Ectodermal cell (in vitro differentiated cells): ENCODE results near the gene WIF1.

Experiments used
- H3K27ac ChIP-seq: 2 replicates; pipeline ENCODE4 v1.7.0; 2013; ENCODE audit warnings: mild to moderate bottlenecking, low read depth, low read length; ENCODE audit not compliant: insufficient read depth, poor library complexity, severe bottlenecking
- H3K27me3 ChIP-seq: 2 replicates; pipeline ENCODE4 v1.7.0; 2013; ENCODE audit warnings: mild to moderate bottlenecking, low read length; ENCODE audit not compliant: insufficient read depth, control insufficient read depth, poor library complexity, severe bottlenecking
- H3K36me3 ChIP-seq: one replicate; pipeline ENCODE4 v1.7.0; 2013; ENCODE audit warnings: low read length; ENCODE audit not compliant: control insufficient read depth, insufficient read depth
- H3K4me1 ChIP-seq: one replicate; pipeline ENCODE4 v1.7.0; 2013; ENCODE audit warnings: low read length; ENCODE audit not compliant: control insufficient read depth, insufficient read depth
- H3K4me3 ChIP-seq: 2 replicates; pipeline ENCODE4 v1.7.0; 2013; ENCODE audit warnings: low read depth, low read length, control low read depth; ENCODE audit not compliant: insufficient read depth
- H3K9me3 ChIP-seq: 2 replicates; pipeline ENCODE4 v1.7.0; 2013; ENCODE audit warnings: mild to moderate bottlenecking, low read length, moderate library complexity; ENCODE audit not compliant: control insufficient read depth
- WGBS, 2 experiments: methylation state at CpG; one replicate each; pipeline ENCODE4 v1.1.7; 2013; ENCODE audit warnings: missing lambda C conversion rate in 2 of 2; 5-methylcytosine and 5-hydroxymethylcytosine counted together

The WIF1 gene

DNA sequence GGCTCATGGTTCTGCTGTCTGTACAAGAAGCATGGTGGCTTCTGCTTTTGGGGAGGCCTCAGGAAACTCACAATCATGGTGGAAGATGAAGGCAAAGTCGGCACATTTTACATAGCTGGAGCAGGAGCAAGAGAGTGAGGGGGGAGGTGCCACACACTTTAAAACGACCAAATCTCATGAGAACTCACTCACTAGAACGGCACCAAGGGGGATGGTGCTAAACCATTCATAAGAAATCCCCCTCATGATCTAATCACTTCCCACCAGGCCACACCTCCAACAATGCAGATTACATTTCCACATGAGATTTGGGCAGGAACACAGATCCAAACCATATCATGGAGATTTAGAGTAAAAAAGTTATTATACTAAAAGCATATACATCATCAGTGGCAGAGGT, 34.7 kb upstream of the WIF1 start:
- Histone ChIP-seq H3K36me3 (no peaks in the 10 kb centered on the region), H3K9me3 (no peaks in the 10 kb centered on the region), H3K27me3 (peaks cover 2% of the 10 kb centered on the region), H3K27ac (no peak overlapping the region), H3K4me3 (no peak overlapping the region), H3K4me1 (no peaks in the 10 kb centered on the region)
- WGBS, 2 experiments = 75 to 78% methylated on average over 3 of the region's 3 CpGs

GRCh38 chr12:65152596-65152995, 31.5 kb upstream of the WIF1 start:
- Histone ChIP-seq H3K9me3 (no peaks in the 10 kb centered on the region), H3K27ac (no peak overlapping the region), H3K27me3 (no peaks in the 10 kb centered on the region), H3K4me3 (no peak overlapping the region), H3K4me1 (no peaks in the 10 kb centered on the region), H3K36me3 (no peaks in the 10 kb centered on the region)
- 86 to 100% methylated on average over 1 of the region's 1 CpG for WGBS, 2 experiments

- no peaks in the 10 kb centered on the region for H3K36me3 ChIP-seq
- H3K4me1 ChIP-seq = no peaks in the 10 kb centered on the region
- H3K27me3 ChIP-seq = no peaks in the 10 kb centered on the region
- no peak overlapping the region for H3K4me3 ChIP-seq
- no peaks in the 10 kb centered on the region for H3K9me3 ChIP-seq
- no peak overlapping the region for H3K27ac ChIP-seq
These were observed 30.9 kb upstream of the WIF1 start for GRCh38 chr12:65152012-65152411.

DNA sequence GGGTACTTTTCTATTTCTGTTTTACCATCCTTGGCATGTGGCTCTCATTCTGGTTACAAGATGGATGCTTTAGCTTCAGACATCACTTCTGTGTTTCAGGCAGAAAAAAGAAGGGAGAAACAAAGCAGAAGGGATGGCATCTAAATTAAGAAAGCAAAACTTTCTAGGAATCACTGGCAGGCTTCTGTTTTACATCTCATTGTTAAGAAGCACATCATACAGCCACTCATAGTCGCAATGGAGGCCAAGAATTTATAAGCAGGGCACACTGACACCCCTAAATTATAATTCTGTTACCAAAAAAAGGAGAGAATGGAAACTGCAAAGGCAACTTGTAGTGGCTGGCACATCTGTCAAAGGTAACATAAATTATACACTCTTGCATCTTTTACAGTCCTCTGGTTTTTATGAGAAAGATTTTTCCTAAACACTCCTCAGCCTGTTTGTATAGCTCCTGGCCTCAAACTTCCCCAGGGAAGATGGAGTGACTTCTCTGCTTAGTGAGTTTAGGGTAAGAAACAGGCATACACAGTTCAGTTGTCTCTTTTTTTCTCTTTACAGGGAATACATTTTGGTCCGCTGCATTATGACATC, 26.3 kb upstream of the WIF1 start:
- Histone ChIP-seq H3K27me3 (no peaks in the 10 kb centered on the region), H3K36me3 (no peaks in the 10 kb centered on the region), H3K9me3 (no peaks in the 10 kb centered on the region), H3K27ac (no peak overlapping the region), H3K4me3 (no peak overlapping the region), H3K4me1 (no peaks in the 10 kb centered on the region)
- WGBS, 2 experiments = 93 to 98% methylated on average over 2 of the region's 2 CpGs

GRCh38 chr12:65140738-65141137, 19.6 kb upstream of the WIF1 start:
- no peak overlapping the region for H3K27ac ChIP-seq
- H3K4me3 ChIP-seq = no peak overlapping the region
- H3K36me3 ChIP-seq = no peaks in the 10 kb centered on the region
- WGBS, 2 experiments = no CpG with 5 or more reads among the region's 1 CpG
- no peaks in the 10 kb centered on the region for H3K9me3 ChIP-seq
- peaks cover 7% of the 10 kb centered on the region for H3K27me3 ChIP-seq
- H3K4me1 ChIP-seq = no peaks in the 10 kb centered on the region

GRCh38 chr12:65139389-65139788, 18.3 kb upstream of the WIF1 start:
- Histone ChIP-seq H3K27ac (no peak overlapping the region), H3K9me3 (no peaks in the 10 kb centered on the region), H3K27me3 (peaks cover 7% of the 10 kb centered on the region), H3K4me3 (no peak overlapping the region), H3K4me1 (no peaks in the 10 kb centered on the region), H3K36me3 (no peaks in the 10 kb centered on the region)
- 89 to 96% methylated on average over 1 of the region's 1 CpG for WGBS, 2 experiments

- no peaks in the 10 kb centered on the region for H3K9me3 ChIP-seq
- H3K27me3 ChIP-seq = no peaks in the 10 kb centered on the region
- H3K36me3 ChIP-seq = no peaks in the 10 kb centered on the region
- no peak overlapping the region for H3K4me3 ChIP-seq
- H3K4me1 ChIP-seq = no peaks in the 10 kb centered on the region
- no peak overlapping the region for H3K27ac ChIP-seq
These were observed 12.8 kb upstream of the WIF1 start for GRCh38 chr12:65133879-65134278.

DNA sequence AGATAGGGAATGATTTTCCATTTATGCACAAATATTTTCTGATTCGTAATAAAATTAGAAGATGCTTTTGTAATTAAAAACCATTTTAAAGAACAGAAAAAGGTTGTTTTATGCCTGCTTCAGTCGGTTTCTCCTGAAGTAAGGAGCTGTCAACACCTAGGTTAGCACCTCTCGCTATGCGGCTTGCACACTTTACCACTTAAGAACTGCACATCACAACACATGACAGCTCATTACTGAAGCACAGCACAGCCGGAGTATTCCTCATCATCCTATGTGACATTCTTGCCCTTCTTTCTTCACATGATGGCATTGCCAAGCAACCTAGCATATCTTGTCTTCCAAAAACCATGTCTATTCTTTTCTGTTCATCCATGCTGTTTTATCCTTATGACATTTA, 5.4 kb upstream of the WIF1 start:
- peaks cover 33% of the 10 kb centered on the region for H3K27me3 ChIP-seq
- H3K4me1 ChIP-seq = no peaks in the 10 kb centered on the region
- 88 to 89% methylated on average over 4 to 5 of the region's 5 CpGs for WGBS, 2 experiments
- H3K9me3 ChIP-seq = no peaks in the 10 kb centered on the region
- H3K4me3 ChIP-seq = no peak overlapping the region
- no peak overlapping the region for H3K27ac ChIP-seq
- no peaks in the 10 kb centered on the region for H3K36me3 ChIP-seq

- no peak overlapping the region for H3K27ac ChIP-seq
- 65 to 78% methylated on average over 1 of the region's 2 CpGs for WGBS, 2 experiments
- H3K27me3 ChIP-seq = peaks cover 38% of the 10 kb centered on the region
These were observed 4.9 kb upstream of the WIF1 start for GRCh38 chr12:65125975-65126374.

GRCh38 chr12:65125247-65125646, 4.1 kb upstream of the WIF1 start:
- peaks cover 45% of the 10 kb centered on the region for H3K27me3 ChIP-seq
- 82 to 100% methylated on average over 1 of the region's 1 CpG for WGBS, 2 experiments
- H3K4me1 ChIP-seq = no peaks in the 10 kb centered on the region
- no peaks in the 10 kb centered on the region for H3K9me3 ChIP-seq
- H3K36me3 ChIP-seq = no peaks in the 10 kb centered on the region
- H3K27ac ChIP-seq = no peak overlapping the region
- no peak overlapping the region for H3K4me3 ChIP-seq

More at GRCh38 chr12:65125975-65126374, 4.9 kb upstream of the WIF1 start:
- no peaks in the 10 kb centered on the region for H3K36me3 ChIP-seq
- no peak overlapping the region for H3K4me3 ChIP-seq
- H3K9me3 ChIP-seq = no peaks in the 10 kb centered on the region
- H3K4me1 ChIP-seq = no peaks in the 10 kb centered on the region
